NCI-H2227 (cell line): ENCODE data around the gene TNRC6C.
"Not testable (repeated sequence)": the region's sequence is repeated elsewhere in the genome, so short reads cannot be mapped to it uniquely, and the experiment has no call there.

Experiments used
- DNase-seq: peaks from one replicate; lab custom pipeline; 2025; ENCODE audit not compliant: unreplicated experiment; lab: John Stamatoyannopoulos, UW

The TNRC6C gene

DNA sequence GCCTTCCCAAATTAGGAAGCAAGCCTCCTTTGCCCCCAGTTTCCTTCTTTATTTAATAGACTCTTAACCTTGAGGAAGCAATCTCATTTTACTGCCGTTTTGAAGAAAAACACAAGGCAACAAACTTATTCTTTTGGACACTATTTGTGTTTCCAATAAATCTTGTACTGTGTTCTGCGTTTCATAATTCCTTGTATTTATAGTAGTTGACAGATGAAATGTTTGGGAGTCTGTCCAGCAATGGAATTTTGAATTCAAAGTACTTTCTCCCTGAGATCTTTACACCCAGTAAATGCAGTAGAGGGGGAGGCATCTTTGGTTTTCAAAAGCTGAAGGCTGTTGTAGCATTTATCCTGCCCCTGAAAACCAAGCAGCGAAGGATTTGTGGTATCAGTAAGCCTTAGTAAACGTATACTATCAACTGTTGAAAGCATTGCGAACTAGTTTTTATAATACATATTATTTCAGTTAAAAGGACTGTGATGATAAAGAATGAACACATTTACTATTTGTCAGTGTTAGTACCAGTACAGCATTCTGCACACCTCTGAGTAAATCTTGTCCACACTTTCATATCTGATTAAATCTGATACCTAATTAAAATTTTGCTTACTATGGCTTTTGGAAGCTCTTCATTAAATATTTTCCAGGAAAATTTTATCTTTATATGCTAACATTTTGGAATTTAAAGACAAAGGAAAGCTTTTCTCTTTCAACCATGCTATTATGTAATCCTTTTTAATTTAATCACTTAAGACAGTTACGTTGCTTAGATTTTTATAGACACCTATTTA is 83.1 kb downstream of the TNRC6C start:
- DNase-seq: no peak

DNA sequence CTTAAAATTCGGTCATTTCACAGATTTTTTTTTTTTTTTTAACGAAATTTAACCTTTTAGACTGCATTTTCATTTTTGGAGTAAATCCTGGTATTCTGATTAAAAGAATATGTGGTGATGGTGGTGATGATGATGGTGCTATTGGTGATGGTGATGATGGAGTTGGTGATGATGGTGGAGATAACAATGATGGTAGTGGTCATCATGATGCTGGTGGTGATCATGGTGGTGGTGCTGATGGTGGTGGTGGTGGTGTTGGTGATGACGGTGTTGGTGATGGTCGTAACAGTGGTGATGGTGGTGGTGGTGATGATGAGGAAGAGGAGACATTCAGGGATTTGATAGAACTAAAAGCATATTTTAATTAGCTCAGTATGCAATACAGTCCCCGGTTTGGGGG is 84.0 kb downstream of the TNRC6C start:
- DNase-seq: no peak

DNA sequence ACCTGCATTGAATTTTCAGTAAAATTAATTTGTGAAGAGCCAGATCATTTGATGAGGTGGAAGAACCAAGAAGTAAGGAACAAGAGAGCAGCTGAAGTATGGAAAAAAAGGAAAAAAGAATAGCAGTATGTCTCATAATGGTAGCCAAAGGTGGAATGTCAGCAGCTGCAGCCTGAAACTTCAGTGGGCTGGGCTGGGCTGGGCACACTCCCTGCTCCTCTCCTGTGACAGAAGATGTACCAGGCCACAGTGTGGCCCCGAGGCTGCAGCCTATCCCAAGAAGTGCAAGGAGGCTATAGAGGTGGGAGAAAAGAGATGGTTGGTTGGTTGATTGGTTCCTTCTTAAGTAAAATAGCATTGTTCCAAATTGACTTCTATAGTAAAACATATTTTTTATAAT is 84.5 kb downstream of the TNRC6C start:
- DNase-seq: no peak

DNA sequence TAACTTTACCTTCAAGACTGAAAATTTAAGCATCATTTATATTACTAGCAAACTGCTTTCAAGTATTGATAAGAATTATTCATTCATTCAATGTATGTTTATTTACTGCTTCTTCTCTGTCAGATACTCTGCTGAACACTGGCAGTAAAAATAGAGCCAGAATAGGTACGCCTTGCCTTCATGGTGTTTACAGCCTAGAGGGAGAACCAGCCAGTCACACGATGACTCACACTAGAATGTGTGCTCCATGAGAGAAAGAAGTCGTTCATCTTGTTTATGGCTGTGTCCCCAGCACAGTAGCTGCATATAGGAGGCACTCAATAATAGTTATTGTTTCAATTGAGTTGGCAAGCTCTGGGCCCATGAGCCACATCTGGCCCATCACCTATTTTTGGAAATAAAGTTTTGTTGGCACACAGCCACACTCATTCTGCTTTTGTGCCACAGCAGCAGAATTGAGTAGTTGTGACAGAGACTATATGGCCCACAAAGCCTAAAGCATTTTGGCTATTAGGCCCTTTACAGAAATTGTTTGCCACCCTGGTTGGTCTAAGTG is 85.9 kb downstream of the TNRC6C start:
- no peak for DNase-seq

DNA sequence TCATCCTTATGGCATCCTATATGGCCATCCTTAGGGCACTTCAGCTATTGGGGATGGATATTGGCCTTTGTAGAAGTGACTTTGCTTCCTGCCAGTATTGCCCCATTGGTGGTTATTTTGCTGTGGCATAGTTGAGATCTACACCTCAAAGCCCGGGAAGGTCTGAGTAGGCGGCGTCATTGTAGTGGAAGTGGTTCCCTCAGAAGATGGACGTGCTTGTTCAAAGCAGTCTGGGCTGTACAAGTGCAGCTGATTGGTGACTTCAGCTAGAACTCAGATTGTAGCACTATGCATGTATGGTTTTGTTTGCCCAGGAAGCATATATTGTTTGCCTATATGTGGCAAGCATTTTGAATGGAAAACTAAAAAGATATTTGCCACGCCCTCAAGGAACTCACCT is 86.8 kb downstream of the TNRC6C start:
- no peak for DNase-seq

DNA sequence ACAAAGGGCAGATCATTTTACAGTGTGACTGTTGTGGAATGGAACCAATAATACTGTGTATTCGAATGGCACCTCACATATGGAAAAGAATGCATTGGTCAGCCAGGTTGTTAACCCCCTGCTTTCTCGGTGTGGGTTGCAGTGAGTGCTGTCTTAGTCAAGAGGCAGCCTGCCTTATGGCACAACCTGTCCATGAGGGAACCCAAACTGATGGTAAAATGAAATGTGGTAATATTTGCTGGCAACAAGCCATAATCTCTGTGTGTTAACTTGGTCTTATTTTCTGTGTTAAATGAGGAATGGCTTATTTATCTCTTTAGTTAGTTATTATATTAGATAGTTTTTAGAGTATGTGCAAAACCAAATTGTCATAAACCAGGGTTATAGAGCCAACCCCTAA is 88.4 kb downstream of the TNRC6C start:
- no peak for DNase-seq

DNA sequence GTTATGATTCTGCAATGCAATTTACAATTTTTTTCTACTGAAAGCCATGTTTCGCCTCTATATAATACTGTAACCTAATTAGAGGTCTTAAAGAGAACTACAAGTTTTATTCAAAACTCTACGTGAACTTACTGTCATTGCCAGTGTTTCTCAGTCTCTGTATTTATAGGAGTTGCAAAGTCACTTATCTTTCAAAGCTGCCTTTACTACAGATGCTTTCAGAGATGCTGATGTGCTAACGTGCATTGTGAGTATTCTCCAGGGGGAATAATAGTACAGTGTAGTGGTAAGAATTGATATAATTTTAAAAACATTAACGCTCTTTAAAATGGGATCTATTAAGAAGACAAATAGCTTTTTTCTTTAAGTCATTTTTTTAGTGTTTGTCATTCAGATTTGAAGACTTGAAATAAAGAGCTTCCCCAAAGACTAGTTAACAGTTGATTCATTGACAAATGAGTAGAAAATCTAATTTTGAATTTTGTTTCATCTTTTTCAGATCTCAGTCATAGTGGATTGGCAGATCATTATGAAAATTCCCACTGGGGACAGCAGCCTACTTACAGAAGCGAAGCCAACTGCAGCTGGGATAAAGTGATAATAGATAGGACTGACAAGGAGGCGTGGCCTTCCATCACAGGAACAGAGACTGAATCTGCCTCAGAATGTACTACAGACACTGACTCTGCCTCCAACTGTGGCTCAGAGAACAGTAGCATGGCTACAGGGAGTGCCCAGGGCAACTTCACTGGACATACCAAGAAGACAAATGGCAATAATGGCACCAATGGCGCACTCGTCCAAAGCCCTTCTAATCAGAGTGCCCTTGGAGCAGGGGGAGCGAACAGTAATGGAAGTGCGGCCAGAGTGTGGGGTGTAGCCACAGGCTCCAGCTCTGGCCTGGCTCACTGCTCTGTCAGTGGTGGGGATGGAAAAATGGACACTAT is 90.1 kb downstream of the TNRC6C start:
- no peak for DNase-seq

DNA sequence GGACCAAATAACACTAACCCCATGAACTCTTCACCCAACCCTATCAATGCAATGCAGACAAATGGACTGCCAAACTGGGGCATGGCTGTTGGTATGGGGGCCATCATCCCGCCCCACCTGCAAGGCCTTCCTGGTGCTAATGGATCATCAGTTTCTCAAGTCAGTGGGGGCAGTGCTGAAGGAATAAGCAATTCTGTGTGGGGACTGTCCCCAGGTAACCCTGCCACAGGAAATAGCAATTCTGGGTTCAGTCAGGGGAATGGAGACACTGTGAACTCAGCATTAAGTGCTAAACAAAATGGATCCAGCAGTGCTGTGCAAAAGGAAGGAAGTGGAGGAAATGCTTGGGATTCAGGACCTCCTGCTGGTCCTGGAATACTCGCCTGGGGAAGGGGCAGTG is 91.1 kb downstream of the TNRC6C start:
- DNase-seq: no peak

DNA sequence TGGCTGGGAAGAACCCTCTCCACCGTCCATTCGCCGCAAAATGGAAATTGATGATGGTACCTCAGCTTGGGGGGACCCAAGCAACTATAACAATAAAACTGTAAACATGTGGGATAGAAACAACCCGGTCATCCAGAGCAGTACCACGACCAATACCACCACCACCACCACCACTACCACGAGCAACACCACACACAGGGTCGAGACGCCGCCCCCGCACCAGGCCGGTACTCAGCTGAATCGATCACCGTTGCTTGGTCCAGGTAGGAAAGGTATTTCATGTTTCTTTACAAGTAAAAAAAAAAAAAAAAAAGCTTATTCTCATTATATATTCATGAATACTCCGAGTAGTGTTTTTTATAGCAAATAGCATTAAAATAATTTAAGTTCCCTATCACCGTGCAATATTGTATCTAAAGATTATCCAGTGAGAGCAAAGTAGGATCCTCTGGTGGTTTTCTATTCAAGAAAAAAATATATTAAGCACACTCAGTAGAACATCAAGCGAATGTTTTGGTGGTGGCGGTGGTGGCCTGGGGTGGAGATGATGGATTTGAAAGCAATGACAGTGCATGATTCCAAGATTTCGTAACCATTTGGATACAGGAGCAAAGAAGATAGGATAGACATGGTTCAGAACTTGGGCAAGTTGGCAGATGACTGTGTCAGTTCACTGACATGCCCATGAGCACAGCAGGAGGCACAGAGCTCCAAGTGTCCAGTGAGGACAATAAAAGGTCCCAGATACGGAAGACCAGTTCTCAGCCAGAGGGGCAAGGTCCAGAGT is 92.9 kb downstream of the TNRC6C start:
- no peak for DNase-seq

DNA sequence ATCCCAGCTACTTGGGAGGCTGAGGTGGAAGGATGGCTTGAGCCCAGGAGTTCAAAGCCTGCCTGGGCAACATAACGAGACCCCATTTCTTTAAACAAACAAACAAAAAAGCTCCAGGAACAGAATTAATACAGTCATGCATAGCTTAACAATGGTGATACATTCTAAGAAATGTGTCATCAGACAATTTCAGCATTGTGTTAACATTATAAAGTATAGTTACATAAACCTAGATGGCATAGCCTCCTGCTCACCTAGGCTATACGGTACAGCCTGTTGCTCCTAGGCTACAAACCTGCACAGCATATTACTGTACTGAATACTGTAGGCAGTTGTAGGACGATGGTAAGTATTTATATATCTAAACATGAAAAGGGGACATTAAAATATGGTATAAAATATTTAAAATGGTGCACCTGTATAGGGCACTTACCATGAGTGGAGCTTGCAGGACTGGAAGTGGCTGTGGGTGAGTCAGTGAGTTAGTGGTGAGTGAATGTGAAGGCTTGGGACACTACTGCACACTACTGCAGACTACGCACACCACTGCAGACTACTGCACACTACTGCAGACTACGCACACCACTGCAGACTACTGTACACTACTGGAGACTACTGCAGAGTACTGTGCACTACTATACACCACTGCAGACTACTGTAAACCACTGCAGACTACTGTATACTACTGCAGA is 95.4 kb downstream of the TNRC6C start:
- no peak for DNase-seq

DNA sequence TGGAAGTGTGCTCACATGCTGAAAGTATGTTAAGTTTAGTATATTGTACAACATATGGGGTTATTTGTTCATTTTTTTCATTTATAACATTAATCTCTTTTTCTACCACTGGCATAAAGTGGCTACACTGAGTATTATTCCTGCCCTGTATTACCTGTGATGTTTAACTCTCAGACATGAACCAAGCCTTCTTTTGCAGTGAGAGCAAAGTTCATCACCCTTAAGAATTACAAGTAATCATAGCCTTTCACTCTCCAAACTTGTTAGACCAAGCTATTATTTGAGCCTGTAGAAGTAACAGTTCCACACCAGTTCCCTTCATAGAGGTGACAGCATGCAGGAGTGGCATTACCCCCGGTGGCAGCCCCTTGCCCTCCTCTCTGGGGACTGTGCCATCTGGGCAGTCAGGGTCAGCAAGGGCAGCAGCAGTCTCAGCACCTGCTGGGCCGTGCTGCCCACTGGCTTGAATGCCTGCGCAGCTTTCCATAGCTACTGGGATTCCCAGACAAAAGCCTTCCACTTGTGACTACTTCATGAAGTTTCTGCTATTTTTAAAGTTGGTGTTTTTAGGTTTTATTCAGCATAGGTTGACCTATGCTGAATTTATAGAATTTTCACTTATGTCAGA is 98.7 kb downstream of the TNRC6C start:
- DNase-seq: no peak

DNA sequence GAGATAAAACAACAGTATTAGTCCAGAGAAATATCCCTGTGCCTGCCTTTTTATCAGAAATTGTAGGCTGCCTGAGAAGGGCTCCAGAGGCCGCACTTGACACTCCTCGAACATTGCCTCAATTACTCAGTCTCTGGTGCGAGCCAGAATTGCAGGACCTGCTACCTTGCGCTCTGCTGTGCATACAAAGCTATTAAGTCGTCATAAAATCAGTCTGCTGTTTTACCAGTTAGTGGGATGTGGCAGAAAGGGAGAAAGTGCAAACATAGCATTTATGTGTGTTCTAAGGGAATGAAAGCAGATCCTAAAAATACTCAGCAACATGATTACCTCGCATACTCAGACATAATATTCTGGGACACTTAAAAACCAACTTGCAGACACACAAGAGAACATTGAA is 99.5 kb downstream of the TNRC6C start:
- peak; percentile 67 for DNase-seq

DNA sequence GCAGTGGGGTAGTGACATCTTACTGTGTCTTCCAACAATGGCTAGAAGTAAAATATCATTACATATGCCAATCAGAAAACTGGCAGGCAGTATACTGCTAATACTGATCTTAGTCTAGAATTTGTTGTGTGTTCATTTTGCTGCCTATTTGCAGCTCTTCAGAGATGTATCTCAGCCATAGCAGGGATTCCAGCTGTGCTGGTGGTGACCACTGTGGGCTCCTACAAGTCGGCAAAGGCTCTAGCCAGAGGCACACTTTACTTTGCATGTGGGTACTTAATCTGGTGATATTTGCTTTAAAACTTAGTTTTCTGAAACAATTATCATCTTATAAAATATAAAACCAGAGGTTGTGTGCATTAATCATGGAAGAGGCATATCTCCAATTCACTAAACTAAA is 100.1 kb downstream of the TNRC6C start:
- DNase-seq: no peak

DNA sequence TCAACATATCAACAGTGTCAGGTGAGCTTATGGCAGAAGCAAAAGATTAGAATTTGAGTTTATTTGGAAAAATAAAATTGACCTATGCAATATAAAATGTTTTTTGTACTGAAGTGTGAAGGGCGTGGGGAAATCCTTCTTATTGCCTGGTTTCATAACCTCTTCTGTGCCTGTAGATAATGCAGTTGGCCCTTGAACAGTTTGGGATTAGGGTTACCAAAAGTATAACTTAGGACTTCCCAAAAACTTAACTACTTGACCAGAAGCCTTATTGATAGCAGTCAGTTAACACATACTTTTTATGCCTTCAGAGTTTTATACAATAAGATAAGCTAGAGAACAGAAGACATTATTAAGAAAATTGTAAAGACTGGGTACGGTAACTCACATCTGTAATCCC is 104.1 kb downstream of the TNRC6C start:
- no peak for DNase-seq

DNA sequence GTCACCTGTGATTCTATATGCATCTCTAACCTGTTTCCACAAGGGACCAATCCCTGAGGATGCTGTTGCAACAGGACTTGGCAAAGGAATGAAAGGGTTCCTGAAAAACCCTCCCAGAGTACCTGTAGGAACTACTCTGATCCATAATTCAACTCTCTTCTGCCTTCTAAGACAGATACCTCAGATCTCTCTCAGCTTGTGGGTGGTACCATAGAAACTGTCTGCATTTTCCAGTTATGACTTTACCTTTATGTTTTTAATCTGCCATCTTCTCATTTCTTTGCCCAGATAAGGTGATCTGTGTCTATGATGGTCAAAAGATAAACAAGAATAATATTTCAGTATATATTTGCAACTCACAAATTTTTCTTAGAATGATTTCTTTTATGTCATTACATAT is 105.0 kb downstream of the TNRC6C start:
- DNase-seq: no peak

DNA sequence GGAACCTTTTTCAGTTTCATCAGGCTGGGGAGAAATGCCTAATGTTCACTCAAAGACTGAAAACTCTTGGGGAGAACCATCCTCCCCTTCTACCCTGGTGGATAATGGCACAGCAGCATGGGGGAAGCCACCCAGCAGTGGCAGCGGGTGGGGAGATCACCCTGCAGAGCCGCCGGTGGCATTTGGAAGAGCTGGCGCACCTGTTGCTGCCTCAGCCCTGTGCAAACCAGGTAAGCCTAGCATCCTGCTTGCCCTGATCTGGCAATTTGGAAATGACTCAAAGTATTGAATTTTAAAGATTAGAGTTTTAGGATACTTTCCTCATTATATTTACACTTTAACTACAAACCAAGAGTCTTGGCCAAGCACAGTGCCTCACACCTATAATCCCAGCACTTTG is 106.2 kb downstream of the TNRC6C start:
- no peak for DNase-seq

DNA sequence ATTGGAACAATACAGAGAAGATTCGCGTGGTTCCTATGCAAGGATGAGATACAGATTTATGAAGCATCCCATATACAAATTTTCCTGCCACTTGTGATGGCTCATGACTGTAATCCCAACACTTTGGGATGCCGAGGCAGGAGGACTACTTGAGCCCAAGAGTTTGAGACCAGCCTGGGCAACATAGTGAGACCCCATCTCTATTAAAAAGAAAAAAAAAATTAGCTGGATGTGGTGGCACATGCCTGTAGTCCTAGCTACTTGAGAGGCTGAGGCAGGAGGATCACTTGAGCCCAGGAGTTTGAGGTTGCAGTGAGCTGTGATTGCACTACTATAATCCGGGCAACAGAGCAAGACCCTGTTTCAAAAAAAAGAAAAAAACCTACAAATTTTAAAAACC is 108.5 kb downstream of the TNRC6C start:
- DNase-seq: not testable (repeated sequence)

DNA sequence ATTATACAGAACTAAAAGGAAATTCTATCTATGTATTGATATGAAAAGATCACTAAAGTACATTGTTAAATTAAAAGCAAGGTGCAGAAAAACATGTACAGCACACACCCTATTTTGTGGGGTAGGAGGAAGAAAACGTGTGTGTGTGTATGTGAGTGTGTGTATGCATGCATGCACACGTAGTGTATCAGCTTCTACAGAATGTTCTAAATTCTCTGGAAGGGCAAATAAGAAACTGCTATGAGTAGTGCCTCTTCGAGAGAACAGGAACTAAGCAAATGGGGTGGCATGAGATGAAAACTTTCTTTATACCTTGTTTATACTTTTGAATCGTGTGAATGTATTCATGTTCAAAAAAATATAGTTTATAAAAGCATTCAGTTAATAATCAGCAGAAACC is 111.2 kb downstream of the TNRC6C start:
- no peak for DNase-seq

DNA sequence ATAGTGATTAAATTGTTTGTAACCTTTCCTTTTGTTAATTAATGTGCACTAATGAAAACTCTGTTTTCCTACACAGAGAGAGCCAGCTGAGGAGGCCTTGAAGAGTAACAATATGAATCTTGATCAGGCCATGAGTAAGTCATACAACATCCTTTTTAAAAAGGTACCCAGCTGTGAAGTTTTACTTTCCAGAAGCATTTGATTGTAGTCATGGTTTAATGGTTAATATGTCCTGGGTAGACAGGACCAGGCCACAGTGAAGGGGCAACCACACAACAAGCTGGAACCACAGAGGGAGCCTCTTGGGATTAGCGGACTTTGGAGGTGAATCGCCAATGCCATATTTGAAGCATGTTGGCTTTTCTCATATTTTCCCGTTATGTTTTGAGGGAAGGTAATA is 114.5 kb downstream of the TNRC6C start:
- DNase-seq: no peak

DNA sequence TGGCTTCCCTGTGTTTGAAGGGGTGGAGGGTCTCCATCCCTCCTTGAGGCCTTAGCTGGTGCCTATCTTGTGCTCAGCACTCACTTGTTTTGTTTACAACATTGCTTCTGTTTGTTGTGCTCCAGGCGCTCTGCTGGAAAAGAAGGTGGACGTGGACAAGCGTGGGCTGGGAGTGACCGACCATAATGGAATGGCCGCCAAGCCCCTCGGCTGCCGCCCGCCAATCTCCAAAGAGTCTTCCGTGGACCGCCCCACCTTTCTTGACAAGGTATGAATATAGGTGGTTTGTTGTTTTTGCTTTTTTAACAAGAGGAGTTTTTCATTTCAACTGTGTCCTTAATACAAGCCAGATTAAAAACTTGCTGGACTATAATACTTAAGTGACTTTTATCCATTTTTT is 116.5 kb downstream of the TNRC6C start:
- DNase-seq: no peak
